ENCODE measurements around the gene NLRP9.
A peak's percentile ranks its signal among the peaks of the same experiment; 100 is the strongest.

NLRP9 gene

GRCh38 chr19:55658846-55659459 lies 79.2 kb downstream of the NLRP9 start:
- TF ChIP-seq REST (IDR thresholded peaks at IDR 0.05; ENCODE audit: insufficient replicate concordance, low read depth) (no peak), SPI1 (IDR thresholded peaks at IDR 0.05; ENCODE audit: borderline replicate concordance, low read depth) (no peak), POLR2AphosphoS5 (IDR thresholded peaks at IDR 0.05; ENCODE audit: low read depth) (no peak)
- TF ChIP-seq, protein P1, sequence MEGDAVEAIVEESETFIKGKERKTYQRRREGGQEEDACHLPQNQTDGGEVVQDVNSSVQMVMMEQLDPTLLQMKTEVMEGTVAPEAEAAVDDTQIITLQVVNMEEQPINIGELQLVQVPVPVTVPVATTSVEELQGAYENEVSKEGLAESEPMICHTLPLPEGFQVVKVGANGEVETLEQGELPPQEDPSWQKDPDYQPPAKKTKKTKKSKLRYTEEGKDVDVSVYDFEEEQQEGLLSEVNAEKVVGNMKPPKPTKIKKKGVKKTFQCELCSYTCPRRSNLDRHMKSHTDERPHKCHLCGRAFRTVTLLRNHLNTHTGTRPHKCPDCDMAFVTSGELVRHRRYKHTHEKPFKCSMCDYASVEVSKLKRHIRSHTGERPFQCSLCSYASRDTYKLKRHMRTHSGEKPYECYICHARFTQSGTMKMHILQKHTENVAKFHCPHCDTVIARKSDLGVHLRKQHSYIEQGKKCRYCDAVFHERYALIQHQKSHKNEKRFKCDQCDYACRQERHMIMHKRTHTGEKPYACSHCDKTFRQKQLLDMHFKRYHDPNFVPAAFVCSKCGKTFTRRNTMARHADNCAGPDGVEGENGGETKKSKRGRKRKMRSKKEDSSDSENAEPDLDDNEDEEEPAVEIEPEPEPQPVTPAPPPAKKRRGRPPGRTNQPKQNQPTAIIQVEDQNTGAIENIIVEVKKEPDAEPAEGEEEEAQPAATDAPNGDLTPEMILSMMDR (IDR thresholded peaks at IDR 0.05; ENCODE audit: insufficient read depth, low read length): no peak
- H3K27me3 ChIP-seq (ENCODE audit: insufficient read depth, poor library complexity, severe bottlenecking): no peaks in the 10 kb centered on the region
- H3K27ac ChIP-seq (replicated peaks): peak overlapping the region; percentile 8
- H3K4me3 ChIP-seq (replicated peaks; ENCODE audit: insufficient read depth, low read length): peak overlapping the region; percentile 17
- no peak for DNase-seq (ENCODE audit: low read depth in 1 of 2, low spot score in 1 of 2)

All from HL-60 (cell line).